CD4-positive, alpha-beta T cell treated with Interleukin-4 for 4 hours (primary cell): Measurements from ENCODE around the gene ASAH2.
A peak's percentile ranks its signal among the peaks of the same experiment; 100 is the strongest.
"Not testable (repeated sequence)": the region's sequence is repeated elsewhere in the genome, so short reads cannot be mapped to it uniquely, and the experiment has no call there.

Source experiments
- DNase-seq: peaks from one replicate; pipeline ENCODE4 v3.0.0-alpha.2; 2020

ASAH2 gene

DNA sequence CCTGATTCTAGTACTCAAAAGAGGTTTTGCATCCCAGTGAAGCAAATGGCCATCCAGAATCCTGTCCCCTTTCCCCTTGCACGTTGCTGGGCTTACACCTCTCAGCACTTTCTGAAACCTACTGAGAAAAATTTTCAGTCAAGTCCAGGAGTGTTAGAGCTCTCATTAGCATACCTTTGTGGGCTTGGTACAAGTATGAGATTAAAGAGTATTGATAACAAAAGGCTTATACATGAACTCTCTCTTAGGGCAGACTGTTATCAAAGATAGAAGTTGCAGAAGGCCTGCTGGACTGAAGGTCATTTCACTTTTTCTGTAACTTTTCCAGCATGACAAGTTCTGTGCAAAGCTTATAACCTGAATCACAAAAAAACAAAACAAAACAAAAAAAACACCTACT, at the start of gene ASAH2:
ASAH2 (minus strand) TSS at position 123 of the 400 bp plus-strand sequence. CDS start 2,906 bp downstream, outside the sequence.
- DNase-seq: no peak

DNA sequence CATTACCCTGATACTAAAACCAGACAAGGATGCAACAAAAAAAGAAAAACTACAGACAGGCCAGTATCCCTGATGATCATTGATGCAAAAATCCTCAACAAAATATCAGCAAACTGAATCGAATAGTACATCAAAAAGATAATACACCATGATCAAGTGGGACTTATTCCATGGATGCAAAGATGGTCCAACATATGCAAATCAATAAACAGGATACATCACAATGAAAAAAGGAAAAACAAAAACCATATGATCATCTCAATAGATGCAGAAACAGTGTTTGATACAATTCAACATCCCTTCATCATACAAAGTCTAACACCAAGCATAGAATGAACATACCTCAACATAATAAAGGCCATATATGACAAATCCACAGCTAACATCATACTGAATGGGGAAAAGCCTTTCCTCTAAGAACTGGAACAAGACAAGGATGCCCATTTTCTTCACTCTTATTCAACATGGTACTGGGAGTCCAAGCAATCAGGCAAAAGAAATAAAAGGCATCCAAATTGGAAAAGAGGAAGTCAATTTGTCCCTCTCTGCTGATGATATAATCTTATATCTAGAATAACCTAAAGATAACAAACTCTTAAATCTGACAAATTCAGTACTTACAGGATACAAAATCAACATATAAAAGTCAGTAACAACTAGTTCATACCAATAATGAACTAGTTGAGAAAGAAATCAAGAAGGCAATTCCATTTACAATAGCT, 48.8 kb upstream of the ASAH2 start:
- no peak for DNase-seq

DNA sequence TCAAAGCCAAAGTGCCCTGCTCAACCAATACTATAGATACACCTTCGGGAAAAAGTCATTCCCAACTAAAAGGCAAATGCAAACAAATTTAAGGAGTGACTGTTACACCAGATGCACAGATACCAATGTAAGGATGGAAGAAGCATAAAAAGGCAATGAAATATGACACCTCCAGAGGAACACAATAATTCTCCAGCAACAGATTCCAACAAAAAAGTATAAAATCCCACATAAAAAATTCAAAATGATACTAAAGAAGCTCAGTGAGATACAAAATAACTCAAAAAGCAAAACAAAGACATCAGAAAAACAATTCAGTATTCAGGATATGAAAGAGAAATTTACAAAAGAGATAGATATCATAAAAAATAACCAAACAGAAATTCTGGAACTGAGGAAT, 44.1 kb upstream of the ASAH2 start:
- DNase-seq: no peak

DNA sequence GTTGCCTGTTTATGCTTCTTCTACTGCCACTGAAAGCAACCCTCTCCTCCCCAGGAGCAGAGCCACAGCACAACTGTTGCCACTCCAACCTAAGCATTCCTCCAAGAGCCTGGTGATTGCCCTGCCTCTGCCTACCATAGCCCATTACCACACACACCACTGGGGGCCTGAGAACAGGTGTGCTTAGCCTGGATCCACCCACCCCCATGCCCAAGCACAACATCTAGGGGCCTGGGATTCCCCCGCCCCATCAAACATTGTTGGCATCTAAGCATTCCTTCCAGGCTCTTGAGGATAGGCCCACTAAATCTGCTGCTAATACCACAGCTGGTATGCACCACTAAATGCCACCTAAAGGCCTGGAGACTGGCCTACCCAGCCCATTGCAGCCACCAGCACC, 43.3 kb upstream of the ASAH2 start:
- DNase-seq: no peak

DNA sequence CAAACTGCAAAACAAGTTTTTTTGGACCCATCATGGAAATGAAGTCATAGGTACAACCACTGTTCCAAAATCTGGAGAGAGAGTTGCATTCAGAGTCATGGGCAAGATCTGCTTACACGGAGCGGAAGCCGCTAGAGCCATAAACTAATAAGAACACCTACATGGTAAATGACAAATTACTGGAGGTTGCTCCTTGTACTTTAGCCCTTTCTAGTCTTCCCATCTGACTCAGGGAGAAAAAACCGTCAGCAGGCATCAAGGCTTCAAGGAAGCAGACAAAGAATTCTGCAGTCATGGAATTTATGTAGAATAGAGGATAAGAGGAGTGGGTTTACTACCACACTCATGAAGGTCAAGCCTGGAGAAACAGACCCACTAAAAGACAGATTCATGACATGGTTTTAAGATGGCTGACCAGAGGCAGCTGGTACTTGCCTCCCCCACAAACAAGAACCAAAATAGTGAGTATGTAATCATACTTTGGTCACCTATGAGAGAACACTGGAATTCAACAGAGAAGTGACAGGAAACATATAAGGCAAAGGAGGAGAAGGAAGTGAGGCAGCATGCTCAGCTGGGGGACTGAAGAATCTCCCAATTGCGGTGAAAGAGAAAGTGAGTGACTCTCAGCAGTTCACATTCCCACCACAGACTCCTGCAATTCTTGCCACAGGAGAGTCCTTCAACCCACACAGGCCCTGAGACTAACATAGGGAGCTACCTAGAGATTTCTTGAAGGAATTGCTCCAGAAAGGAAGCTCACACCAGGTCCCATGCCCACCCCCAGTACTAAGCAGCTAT, 42.4 kb upstream of the ASAH2 start:
- no peak for DNase-seq

DNA sequence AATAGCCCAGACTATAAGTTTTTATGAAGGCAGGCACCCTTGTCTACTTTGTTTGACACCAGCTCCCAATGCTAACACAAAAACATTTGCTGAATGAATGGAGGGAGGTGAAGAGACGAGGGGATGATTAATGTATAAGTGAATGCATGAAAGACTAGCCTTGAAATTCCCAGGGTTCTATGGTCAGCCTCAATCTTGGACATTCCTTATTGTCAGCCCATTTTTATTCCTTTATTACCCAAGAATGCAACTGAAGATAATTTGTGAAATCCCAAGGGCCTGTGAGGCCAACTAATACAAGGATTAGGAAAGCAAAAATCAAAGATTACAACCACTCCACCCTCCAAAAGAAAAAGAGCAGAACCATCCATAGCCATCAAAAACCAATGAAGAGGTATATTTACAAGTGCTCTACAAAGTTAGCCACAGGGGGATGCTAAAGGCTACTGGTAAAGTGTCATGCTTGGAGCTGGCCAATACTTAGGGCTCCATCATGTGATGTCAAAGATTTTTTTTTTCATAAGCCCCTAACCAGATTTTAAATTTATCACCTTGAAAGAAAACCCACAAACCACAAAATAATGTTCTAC, 40.0 kb upstream of the ASAH2 start:
- DNase-seq: no peak

DNA sequence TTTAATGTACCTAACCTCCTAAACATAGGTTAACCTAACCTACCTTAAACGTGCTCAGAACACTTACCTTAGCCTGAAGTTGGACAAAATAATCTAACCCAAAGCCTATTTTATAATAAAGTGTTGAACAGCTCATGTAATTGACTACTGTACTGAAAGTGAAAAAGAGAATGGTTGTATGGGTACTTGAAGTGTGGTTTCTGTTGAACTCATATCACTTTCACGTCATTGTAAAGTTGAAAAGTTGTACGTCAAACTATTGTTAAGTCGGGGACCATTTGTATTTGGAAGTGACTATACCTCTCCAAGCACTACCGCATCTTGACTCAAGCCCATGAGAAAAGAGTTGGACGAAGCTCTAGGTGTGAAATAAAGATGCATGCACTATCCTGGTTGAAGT, 37.9 kb upstream of the ASAH2 start:
- DNase-seq: no peak

DNA sequence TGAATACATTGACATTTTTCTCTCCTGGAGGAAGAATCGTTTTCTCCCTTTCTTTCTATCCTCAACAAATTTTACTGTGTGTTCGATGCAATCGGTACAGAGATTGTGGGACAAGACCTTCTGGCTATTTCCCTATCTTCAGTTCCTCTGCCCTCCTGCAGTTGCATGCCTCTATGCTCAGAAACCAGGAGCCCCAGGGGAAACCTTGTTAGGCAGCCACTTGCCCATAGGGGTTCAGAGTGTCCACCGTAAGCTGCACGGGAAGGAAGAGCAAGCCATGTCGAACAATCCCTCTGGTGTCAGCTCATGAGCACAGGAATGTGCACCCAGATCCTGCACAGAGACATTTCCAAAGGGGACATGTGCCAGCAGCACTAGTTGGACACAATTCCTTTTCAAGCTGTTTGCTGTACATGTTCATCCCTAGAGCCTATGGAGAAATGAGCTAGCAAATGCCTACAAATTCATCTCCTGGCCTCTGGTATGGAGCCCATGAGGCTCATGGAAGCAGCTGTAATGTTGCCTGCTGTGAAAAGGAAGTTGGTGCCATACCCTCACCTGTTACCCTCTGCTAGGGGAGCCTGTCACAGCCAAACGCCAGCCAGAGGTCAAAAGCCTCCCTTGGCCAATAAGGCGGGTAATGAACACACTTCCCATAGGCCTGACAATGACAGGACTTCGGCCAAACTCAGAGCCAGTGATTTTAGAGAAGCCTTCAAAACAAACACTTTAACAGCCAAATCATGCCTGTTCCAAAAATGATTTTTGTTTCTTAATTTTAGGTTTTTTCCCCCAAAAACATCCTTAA, 35.9 kb upstream of the ASAH2 start:
- no peak for DNase-seq

DNA sequence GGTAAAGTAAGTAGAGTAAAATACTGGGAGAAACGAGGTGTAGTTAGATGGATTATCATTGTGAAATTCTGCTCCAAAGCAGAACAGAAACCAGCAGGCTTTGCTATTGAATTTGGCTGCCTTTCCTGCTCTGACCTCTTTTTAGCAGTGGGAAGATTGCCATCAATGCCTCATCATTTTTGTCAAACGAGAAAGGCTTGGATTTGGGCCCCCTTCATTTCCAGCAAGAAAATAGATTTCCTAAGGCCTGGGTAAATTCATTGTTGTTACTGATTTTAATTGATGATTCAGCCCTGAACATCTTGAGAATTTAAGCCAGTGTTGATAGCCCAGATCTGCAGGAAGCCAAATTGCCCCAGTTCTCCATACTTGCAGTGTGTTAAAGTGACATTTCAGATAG, 35.2 kb upstream of the ASAH2 start:
- no peak for DNase-seq

DNA sequence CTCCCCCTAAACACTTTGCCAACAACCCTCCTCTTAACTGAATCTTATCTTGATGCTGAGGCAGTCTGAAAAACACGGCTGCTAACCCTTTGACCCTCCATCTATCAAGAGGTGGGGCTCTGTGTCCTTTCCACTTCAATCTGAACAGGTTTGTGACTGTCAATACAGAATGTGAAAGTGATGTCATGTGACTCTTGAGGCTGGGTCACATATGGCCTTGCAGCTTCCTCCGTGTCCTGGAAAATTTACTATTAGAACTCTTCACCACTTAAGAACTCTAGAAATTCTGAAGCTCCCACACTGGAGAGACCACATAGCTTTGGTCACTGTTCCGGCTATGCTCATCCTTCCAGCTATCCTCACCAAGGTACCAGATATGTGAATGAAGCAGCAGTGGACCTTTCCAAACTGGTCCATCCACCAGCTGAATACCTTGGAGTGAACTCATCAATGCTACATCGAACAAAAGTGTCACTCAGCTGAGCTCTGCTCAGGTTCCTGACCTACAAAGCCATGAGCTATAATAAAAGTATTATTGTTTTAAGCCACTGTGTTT, 30.7 kb upstream of the ASAH2 start:
- DNase-seq: no peak

DNA sequence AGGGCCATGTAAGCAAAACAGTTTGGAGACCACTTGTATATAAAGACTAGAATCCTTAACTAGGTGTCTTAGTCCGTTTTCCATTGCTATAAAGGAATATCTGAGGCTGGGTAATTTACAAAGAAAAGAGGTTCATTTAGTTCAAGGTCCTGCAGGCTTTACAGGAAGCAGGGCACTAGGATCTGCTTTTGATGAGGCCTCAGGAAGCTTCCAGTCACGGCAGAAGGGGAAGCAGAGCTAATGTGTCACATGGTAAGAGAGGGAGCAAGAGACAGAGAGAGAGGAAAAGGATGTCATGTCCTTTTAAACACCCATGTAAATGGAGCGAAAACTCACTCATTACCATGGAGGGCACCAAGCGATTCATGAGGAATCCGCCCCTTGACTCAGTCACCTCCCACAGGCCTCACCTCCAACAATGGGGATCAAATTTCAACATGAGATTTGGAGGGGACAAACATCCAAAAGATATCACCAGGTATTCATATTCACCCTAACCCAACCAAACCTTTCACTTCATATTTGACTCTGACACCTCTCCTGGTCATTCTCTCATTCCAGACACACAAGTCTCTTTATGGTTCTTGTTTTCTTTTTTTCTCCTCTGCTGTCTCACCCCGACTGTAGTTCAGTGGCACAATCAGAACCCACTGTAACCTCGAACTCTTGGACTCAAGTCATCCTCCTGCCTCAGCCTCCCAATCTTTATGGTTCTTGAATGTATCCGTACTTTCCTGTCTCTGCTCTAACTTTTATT, 30.1 kb upstream of the ASAH2 start:
- no peak for DNase-seq

DNA sequence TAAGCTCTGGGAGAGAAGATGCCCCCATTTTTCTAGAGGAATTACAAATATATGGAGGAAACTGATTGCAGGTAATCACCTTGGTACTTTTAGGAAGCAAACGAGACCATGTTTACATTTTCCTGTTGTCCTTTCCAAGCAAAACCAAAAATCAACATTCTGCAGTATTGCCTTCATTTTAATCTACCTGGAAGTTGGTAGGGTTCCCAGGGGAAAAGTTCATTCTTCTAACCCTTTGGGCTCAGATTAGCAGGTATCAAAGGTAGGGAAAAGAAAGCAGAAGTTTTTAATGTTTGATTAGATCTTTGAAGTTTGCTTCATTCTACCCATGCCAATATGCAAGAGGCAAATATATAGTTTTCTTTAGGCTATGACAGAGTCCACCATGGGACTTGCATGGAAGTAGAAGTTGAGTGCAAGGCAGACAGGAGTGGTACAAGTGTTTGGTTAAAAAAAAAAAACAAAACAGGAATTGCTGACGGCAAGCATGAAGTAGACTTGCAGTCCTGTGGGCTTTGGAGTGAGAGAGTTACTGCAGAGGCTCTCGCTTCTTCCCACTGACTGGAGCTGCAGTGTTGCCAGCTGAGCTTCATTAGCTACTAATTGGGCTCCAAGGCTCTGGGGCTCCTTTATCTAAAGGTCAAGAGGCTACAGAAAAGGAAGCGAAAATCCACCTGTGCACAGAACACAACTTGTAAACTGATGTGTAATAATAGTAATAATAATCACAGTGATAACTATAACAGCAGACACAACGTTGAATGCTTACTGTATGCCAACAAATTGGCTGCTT, 28.9 kb upstream of the ASAH2 start:
- no peak for DNase-seq

DNA sequence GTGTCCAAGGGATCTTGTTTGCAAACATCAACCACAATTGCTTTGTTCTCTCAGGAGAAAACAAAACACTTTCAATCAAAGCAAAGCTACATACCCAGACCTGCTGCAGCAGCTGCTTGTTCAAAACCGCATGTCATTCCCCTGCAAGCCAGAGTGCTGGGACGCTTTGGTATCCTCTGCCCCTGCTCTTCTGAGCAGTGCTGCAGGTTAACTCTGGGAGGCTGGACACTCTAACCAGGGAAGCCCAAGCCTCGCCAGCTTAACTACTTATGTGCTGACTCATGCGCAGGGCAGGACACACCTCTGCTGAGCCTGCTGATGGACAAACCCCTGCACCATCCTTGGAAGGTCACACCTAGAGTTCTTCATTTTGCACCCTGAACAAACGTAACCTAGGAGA, 28.2 kb upstream of the ASAH2 start:
- no peak for DNase-seq

DNA sequence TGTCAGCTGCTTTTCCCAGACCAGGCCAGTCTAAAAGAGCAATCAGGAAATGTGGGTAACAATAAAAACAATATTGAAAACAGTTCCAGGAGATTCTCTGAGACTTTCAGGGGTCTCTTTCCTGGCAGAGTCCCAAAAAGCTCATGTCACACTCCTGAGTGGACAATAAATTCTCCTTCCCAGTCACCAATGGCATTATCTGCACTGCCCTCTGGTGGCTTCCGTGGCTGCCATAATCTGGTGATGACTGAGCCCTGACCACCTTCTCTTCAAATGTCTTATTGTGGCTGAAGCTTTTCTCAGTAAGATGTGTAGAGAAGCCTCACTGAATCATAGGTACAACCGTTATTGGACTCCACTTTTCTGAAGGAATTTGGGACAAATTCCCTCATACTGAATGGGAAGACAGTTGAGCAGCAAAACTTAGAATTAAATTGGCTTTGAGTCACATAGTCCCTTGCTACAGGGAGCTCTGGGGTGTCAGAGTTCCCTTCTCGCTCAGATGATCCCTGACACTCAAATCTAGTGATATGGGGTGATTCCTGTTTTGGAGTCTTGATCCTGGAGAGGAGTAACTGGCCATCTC, 24.4 kb upstream of the ASAH2 start:
- DNase-seq: peak; percentile 28

DNA sequence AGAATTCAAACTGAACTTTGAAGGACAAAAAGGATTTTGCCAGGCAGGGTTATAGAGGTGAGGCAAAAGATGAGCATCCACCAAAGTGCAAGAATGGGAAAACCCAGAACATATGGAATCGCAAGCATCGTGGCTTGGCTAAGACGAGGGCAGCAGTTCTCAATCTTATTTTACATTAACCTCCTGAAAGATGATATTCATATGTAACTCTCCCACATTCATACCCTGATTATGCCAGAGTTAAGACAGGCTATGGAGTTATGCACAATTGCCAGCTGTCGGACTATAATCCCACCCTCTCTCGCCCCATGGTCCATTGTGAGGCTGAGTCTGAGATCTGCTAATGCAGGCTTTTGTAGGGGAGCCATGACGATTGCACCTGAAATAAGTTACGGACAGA, 21.2 kb upstream of the ASAH2 start:
- no peak for DNase-seq

DNA sequence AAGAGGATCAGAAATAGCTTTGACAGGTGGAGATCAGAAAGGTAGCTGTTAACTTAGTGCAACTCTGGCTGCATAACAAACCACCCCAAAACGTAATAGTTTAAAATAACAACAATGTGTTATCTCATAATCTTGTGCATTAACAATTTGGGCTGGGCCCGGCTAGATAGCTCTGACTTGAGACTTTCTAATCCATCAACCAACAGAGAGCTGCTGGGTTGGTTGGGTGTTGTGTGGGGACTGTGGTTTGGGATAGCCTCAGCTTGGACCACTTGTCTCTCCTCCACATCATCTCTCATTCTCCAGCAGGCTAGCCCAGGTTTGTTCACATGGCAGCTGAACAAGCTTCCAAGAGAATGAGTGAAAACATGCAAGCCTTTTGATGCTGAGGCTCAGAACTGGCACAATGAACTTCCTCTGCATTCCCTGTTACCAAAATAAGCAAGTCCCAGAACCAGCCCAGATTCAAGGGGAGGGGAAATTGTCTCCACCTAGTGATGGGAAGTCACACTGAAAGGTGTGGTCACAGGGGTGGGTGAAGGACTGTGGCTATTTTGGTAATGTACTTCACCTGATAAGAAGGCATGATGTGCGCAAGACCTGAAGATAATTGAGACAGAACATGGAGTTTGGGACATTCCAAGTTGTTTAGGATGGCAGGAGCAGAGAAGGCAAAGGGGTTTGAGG, 20.4 kb upstream of the ASAH2 start:
- no peak for DNase-seq

DNA sequence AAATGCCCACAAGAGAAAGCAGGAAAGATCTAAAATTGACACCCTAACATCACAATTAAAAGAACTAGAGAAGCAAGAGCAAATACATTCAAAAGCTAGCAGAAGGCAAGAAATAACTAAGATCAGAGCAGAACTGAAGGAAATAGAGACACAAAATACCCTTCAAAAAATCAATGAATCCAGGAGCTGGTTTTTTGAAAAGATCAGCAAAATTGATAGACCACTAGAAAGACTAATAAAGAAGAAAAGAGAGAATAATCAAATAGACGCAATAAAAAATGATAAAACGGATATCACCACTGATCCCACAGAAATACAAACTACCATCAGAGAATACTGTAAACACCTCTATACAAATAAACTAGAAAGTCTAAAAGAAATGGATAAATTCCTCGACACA, 16.6 kb upstream of the ASAH2 start:
- DNase-seq: not testable (repeated sequence)

DNA sequence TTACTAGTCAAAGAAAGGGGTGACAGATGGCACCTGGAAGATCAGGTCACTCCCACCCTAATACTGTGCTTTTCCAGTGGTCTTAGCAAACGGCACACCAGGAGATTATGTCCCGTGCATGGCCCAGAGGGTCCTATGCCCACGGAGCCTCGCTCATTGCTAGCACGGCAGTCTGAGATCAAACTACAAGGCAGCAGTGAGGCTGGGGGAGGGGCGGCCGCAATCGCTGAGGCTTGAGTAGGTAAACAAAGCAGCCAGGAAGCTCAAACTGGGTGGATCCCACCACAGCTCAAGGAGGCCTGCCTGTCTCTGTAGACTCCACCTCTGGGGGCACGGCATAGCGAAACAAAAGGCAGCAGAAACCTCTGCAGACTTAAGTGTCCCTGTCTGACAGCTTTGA, 11.3 kb upstream of the ASAH2 start:
- peak; percentile 13 for DNase-seq

DNA sequence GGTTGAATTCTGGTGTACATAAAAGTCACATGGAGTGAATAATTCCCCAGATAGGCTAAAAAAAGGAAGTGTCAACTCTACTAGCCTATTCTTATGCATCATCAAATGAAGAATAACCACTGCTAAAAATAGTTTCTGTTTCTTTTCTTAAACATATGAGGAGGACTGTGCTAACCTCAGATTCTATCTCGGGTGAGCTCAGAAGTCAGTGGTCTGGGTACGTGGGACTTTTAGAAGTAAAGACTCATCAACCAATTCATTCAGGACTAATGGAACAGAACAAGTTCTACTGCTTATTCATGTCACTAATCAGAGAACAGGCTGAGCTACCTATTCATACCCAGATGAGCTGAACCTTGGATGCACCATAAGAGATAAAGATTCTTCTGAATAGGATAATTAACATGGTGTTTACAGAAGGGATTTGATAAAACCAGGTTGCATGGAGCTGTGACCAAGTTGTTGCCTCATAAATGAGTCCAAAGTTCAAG, 9.5 kb upstream of the ASAH2 start:
- peak; percentile 26 for DNase-seq

DNA sequence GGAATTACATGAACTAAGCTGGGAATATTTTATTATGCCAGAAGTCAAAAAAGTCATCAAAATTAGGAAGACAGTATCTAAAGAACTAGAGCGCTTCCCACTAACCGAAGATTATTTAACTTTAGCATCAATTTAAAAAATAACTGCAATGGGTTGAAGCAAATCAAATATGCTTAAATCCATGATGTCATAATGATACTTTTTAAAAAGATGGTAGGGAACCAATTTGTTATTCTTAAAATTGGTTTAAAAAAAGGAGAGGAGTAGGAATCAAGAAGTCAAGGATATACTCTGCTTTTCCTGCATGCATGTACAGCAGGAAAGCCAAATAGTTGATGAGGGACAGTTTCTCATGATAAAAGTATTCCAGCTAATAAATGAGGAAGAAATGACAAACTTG, 3.2 kb upstream of the ASAH2 start:
- DNase-seq: no peak
